NB4 (cell line): ENCODE results near the gene LDAH.

Experiments
- DNase-seq: peaks from one replicate; pipeline ENCODE4 v3.0.0; 2010; ENCODE audit warnings: low read depth
- H3K4me3 ChIP-seq: one replicate; pipeline ENCODE4 v1.5.1; 2011; ENCODE audit warnings: mild to moderate bottlenecking, low read depth, low read length, moderate library complexity
- MYC ChIP-seq: IDR thresholded peaks from 2 replicates; pipeline ENCODE4 v1.6.1; 2011; ENCODE audit warnings: low read depth, low read length
- POLR2A ChIP-seq: IDR thresholded peaks from 2 replicates; pipeline ENCODE4 v1.6.1; 2011; ENCODE audit warnings: mild to moderate bottlenecking; ENCODE audit not compliant: insufficient read length; ENCODE audit errors: extremely low read depth
- TF ChIP-seq, protein P1 (sequence below): IDR thresholded peaks from one replicate; pipeline ENCODE4 v1.5.1; 2012; ENCODE audit warnings: low read depth, low read length
- TF ChIP-seq, protein P2 (sequence below): IDR thresholded peaks from 2 replicates; pipeline ENCODE4 v1.6.1; 2011; ENCODE audit warnings: low read depth, low read length

LDAH gene

DNA sequence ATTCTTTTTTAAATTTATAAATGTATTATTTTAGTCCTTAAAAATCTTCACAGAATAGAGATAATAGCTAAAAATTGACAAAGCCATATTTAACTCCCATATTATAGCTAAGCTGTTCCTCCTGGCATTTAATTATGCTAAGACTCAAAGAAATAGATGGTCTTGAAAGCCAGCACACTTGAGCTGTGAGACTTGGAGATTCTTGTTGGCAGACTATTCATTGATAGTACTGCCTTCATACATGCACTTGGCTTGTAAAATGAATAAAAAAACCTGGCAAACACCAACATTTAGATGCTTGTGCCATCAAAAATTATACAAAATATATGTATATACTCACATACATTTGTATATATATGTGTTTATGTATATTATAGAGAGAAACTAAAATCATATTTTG is 9.7 kb upstream of the LDAH start:
- no peak for DNase-seq
- TF ChIP-seq, protein P1, sequence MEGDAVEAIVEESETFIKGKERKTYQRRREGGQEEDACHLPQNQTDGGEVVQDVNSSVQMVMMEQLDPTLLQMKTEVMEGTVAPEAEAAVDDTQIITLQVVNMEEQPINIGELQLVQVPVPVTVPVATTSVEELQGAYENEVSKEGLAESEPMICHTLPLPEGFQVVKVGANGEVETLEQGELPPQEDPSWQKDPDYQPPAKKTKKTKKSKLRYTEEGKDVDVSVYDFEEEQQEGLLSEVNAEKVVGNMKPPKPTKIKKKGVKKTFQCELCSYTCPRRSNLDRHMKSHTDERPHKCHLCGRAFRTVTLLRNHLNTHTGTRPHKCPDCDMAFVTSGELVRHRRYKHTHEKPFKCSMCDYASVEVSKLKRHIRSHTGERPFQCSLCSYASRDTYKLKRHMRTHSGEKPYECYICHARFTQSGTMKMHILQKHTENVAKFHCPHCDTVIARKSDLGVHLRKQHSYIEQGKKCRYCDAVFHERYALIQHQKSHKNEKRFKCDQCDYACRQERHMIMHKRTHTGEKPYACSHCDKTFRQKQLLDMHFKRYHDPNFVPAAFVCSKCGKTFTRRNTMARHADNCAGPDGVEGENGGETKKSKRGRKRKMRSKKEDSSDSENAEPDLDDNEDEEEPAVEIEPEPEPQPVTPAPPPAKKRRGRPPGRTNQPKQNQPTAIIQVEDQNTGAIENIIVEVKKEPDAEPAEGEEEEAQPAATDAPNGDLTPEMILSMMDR = no peak
- TF ChIP-seq, protein P2, sequence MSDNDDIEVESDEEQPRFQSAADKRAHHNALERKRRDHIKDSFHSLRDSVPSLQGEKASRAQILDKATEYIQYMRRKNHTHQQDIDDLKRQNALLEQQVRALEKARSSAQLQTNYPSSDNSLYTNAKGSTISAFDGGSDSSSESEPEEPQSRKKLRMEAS = no peak
- TF ChIP-seq POLR2A = no peak
- TF ChIP-seq MYC = no peak
- no peak overlapping the region for H3K4me3 ChIP-seq

DNA sequence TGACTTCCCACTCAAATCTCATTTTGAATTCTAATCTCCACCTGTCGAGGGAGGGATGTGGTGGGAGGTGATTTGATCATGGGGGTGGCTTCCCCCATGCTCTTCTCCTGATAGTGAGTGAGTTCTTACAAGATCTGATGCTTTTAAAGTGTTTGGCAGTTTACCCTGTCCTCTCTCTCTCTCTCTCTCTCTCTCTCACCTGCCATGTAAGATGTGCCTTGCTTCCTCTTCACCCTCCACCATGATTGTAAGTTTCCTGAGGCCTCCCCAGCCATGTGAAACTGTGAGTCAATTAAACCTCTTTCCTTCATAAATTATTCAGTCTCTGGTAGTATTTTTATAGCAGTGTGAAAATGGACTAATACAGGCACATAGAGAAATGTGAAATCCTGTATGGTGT is 7.0 kb upstream of the LDAH start:
- H3K4me3 ChIP-seq = no peak overlapping the region
- DNase-seq = no peak
- no peak for TF ChIP-seq POLR2A
- TF ChIP-seq, protein P2 = no peak
- TF ChIP-seq, protein P1 = no peak
- TF ChIP-seq MYC = no peak

DNA sequence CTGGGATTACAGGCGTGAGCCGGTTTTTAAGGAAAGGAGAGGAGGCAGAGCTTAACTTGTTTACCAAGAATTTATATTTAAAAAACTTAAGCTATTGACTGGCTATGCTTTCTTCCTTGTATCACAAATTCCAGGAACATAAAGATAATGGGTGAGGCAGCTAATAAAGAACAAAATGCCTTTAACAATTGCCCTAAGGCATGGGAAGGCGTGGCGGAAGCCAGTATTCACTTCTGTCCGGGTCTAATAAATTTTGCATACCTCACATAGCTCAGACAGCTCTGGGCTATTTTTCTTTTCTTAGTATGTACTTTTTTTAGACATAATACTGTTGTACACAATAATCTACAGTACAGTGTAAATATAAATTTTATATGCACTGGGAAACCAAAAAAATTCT is 1.0 kb upstream of the LDAH start:
- DNase-seq = no peak
- TF ChIP-seq POLR2A (no peak), MYC (no peak)
- TF ChIP-seq, protein P2 = no peak
- TF ChIP-seq, protein P1 = no peak
- no peak overlapping the region for H3K4me3 ChIP-seq

DNA sequence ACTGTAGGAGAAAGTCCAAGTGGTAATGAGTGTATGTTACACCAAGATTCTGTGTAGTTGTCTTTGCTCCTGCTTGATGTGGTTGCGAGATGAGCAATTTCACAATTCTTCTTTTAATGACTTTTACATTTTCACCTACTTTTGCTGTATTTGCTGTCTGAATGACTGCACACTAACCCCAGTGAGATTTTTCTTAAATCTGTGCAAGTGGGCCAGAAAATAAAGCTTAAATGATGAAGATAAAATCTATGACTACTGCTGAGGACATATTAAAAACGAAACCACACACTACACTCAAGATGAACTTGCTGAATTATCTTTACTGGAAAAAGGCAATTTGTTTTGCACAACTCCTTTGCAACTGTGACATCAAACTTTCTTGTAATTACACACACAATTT is 4.1 kb downstream of the LDAH start:
- H3K4me3 ChIP-seq = no peak overlapping the region
- DNase-seq = peak; percentile 23
- TF ChIP-seq, protein P1 = no peak
- TF ChIP-seq, protein P2 = no peak
- no peak for TF ChIP-seq MYC
- TF ChIP-seq POLR2A = no peak

DNA sequence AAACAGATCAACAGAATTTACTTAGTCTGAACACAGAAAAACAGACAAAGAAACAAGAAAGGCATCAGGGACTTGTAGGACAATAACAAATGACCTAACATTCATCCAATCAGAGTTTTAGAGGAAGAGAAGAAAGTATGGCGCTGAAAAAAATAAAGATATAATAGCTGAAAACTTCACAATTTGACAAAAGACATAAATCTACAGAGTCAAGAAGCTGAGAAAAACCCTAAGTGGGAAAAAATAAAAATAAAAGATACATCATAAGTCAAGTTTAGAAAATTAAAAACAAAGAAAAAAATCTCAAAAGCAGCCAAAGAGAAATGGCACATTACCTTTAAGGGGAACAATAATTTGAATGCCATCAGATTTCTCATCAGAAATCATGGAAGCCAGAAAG is 7.7 kb downstream of the LDAH start:
- no peak for TF ChIP-seq MYC
- TF ChIP-seq, protein P1 = no peak

DNA sequence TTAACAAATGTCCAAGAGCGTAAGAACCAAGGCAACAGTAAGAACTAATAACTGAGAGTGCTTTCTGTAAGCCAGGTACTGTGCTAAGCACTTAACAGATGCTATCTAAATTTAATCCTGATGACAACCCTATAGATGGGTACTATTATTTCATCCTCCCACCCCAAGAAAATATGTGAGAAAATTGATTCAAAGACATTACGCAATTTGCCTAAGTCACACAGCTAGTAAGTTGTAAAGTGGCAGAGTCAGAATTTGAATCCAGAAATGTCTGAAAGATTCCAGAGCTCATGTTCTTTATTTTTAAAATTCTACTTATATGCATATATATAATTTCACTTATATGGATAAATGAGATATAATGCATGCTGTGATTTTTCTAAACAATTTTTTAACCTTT is 10.1 kb downstream of the LDAH start:
- TF ChIP-seq MYC (no peak), POLR2A (no peak)
- TF ChIP-seq, protein P2 = no peak
- TF ChIP-seq, protein P1 = no peak
- no peak for DNase-seq
- H3K4me3 ChIP-seq = no peak overlapping the region

More for the DNA sequence above, 7.7 kb downstream of the LDAH start:
- DNase-seq = no peak
- no peak overlapping the region for H3K4me3 ChIP-seq
